Brain microvascular endothelial cell (primary cell): ENCODE results near the gene COL20A1.

Experiments
- DNase-seq: peaks from one replicate; pipeline ENCODE4 v3.0.0-alpha.2; 2020
- H3K27ac ChIP-seq: fragments of 250-450 bp; sonication (Bioruptor Pico); 2 replicates; pipeline ENCODE4 v1.5.1; 2020; ENCODE audit warnings: mild to moderate bottlenecking, moderate library complexity
- H3K27me3 ChIP-seq: fragments of 250-450 bp; sonication (Bioruptor Pico); replicated peaks from 2 replicates; pipeline ENCODE4 v1.5.1; 2020; ENCODE audit warnings: mild to moderate bottlenecking
- H3K36me3 ChIP-seq: fragments of 250-450 bp; sonication (Bioruptor Pico); replicated peaks from 2 replicates; pipeline ENCODE4 v1.5.1; 2020; ENCODE audit warnings: mild to moderate bottlenecking
- H3K4me3 ChIP-seq: 2 replicates; pipeline ENCODE4 v1.5.1; 2011; ENCODE audit warnings: low read depth, mild to moderate bottlenecking, control low read depth, low read length, moderate library complexity
- CTCF ChIP-seq: IDR thresholded peaks from 2 replicates; pipeline ENCODE4 v1.5.1; 2011; ENCODE audit warnings: low read depth, mild to moderate bottlenecking, moderate library complexity, low read length, control low read depth, inconsistent platforms; ENCODE audit errors: missing control alignments
- in situ Hi-C: cut with HindIII; loops from 2 replicates; pipeline ENCODE4 v1.10.0; 2017; ENCODE audit warnings: low sequenced_read_pairs, low pct_ligation_motif_present

Gene COL20A1

GRCh38 chr20:63261795-63262528 is 31.0 kb upstream of the COL20A1 start:
- no peak overlapping the region for H3K27ac ChIP-seq
- DNase-seq = no peak
- no peak for TF ChIP-seq CTCF
- no peak overlapping the region for H3K4me3 ChIP-seq
- in situ Hi-C loops = no loop called here
- H3K36me3 ChIP-seq = no peaks in the 10 kb centered on the region
- H3K27me3 ChIP-seq = peaks cover 44% of the 10 kb centered on the region

GRCh38 chr20:63262836-63263235 is 30.1 kb upstream of the COL20A1 start:
- in situ Hi-C loops = no loop called here
- TF ChIP-seq CTCF = no peak
- H3K36me3 ChIP-seq = no peaks in the 10 kb centered on the region
- H3K27ac ChIP-seq = no peak overlapping the region
- DNase-seq = no peak
- no peak overlapping the region for H3K4me3 ChIP-seq
- H3K27me3 ChIP-seq = peaks cover 44% of the 10 kb centered on the region

- peaks cover 37% of the 10 kb centered on the region for H3K27me3 ChIP-seq
- in situ Hi-C loops = no loop called here
- TF ChIP-seq CTCF = no peak
Measured at GRCh38 chr20:63264000-63264399, 29.0 kb upstream of the COL20A1 start.

GRCh38 chr20:63264519-63264918 is 28.5 kb upstream of the COL20A1 start:
- Histone ChIP-seq H3K27ac (no peak overlapping the region), H3K4me3 (no peak overlapping the region), H3K36me3 (no peaks in the 10 kb centered on the region), H3K27me3 (peaks cover 37% of the 10 kb centered on the region)
- in situ Hi-C loops = no loop called here
- TF ChIP-seq CTCF = no peak
- no peak for DNase-seq

More at GRCh38 chr20:63264000-63264399, 29.0 kb upstream of the COL20A1 start:
- DNase-seq = no peak
- H3K36me3 ChIP-seq = no peaks in the 10 kb centered on the region
- no peak overlapping the region for H3K4me3 ChIP-seq
- no peak overlapping the region for H3K27ac ChIP-seq

- no peak overlapping the region for H3K4me3 ChIP-seq
- in situ Hi-C loops = no loop called here
- H3K27ac ChIP-seq = no peak overlapping the region
- no peak for TF ChIP-seq CTCF
- peaks cover 30% of the 10 kb centered on the region for H3K27me3 ChIP-seq
- H3K36me3 ChIP-seq = no peaks in the 10 kb centered on the region
- DNase-seq = no peak
Measured at GRCh38 chr20:63265891-63266515, 27.0 kb upstream of the COL20A1 start.

- peaks cover 18% of the 10 kb centered on the region for H3K27me3 ChIP-seq
- no peak for DNase-seq
- H3K36me3 ChIP-seq = no peaks in the 10 kb centered on the region
- H3K4me3 ChIP-seq = no peak overlapping the region
- TF ChIP-seq CTCF = no peak
- in situ Hi-C loops = no loop called here
- no peak overlapping the region for H3K27ac ChIP-seq
Measured at GRCh38 chr20:63267691-63268090, 25.3 kb upstream of the COL20A1 start.
